H1 (cell line): ENCODE data around the gene TYK2. TPM values are rescaled to one million over a fixed set of nuclear protein-coding genes. Genes with fewer than 3 reads are reported as not detected.

ENCODE experiments used
- CHD2 ChIP-seq: IDR thresholded peaks from 2 replicates; pipeline ENCODE4 v1.6.1; 2012; ENCODE audit warnings: low read length, improper control_type of control experiment
- GTF2F1 ChIP-seq: IDR thresholded peaks from 2 replicates; pipeline ENCODE4 v1.6.1; 2012; ENCODE audit warnings: low read depth, low read length, improper control_type of control experiment, borderline replicate concordance
- HDAC2 ChIP-seq, 2 experiments: fragments of 300-600 bp in 1 of 2; sonication (generic) in 1 of 2; IDR thresholded peaks; 2 replicates each; pipeline ENCODE4 v1.6.1; 2011 to 2012; ENCODE audit warnings: low read depth in 2 of 2, low read length in 2 of 2, mild to moderate bottlenecking in 2 of 2, moderate library complexity in 2 of 2, borderline replicate concordance in 1 of 2, inconsistent platforms in 1 of 2
- KDM4A ChIP-seq: IDR thresholded peaks from one replicate; pipeline ENCODE4 v1.7.1; 2012; ENCODE audit warnings: low read depth, mild to moderate bottlenecking, moderate library complexity, low read length, inconsistent platforms; ENCODE audit not compliant: severe bottlenecking
- KDM5A ChIP-seq: fragments of 200-600 bp; IDR thresholded peaks from 2 replicates; pipeline ENCODE4 v1.7.1; 2012; ENCODE audit warnings: mild to moderate bottlenecking, low read length, inconsistent platforms, mixed read lengths
- NANOG ChIP-seq: IDR thresholded peaks from 2 replicates; pipeline ENCODE4 v1.6.1; 2011; ENCODE audit warnings: low read length, low read depth, mild to moderate bottlenecking, inconsistent platforms; ENCODE audit not compliant: insufficient read depth, poor library complexity, severe bottlenecking
- PHF8 ChIP-seq: fragments of 200-600 bp; sonication (generic); conservative IDR thresholded peaks from 2 replicates; pipeline ENCODE4 v1.7.1; 2012; ENCODE audit warnings: low read depth, mild to moderate bottlenecking, inconsistent platforms, low read length, moderate library complexity
- POU5F1 ChIP-seq: IDR thresholded peaks from 2 replicates; pipeline ENCODE4 v1.6.1; 2011; ENCODE audit warnings: low read depth, mild to moderate bottlenecking, low read length, moderate library complexity
- RXRA ChIP-seq: IDR thresholded peaks from 2 replicates; pipeline ENCODE4 v1.6.1; 2011; ENCODE audit warnings: low read depth, mild to moderate bottlenecking, low read length, moderate library complexity; ENCODE audit not compliant: insufficient read depth
- SIN3A ChIP-seq, 2 experiments: IDR thresholded peaks in 1 of 2; conservative IDR thresholded peaks in 1 of 2; 2 replicates each; pipeline ENCODE4 v1.6.1; 2011 to 2012; ENCODE audit warnings: low read length in 2 of 2, improper control_type of control experiment in 1 of 2, low read depth in 1 of 2, mild to moderate bottlenecking in 1 of 2
- SP1 ChIP-seq: IDR thresholded peaks from 2 replicates; pipeline ENCODE4 v1.6.1; 2011; ENCODE audit warnings: low read depth, low read length
- SP2 ChIP-seq: IDR thresholded peaks from 2 replicates; pipeline ENCODE4 v1.6.1; 2012; ENCODE audit warnings: mild to moderate bottlenecking, low read length, inconsistent platforms
- polyA plus RNA-seq, 7 experiments: library from polyadenylated mRNA; depleted of rRNA in 3 of 7; stranded (reverse) in 5 of 7; unstranded in 2 of 7; fragments of >200 nt in 5 of 7; fragments of 200-250 nt in 2 of 7; gene quantifications; 1 replicate in 5 of 7; 2 replicates in 1 of 7; 4 replicates in 1 of 7; pipeline versions ENCODE4 v1.2.1 to v1.2.3, GENCODE V29; 2011 to 2013; ENCODE audit warnings: missing spikeins in 2 of 7, mixed read lengths in 2 of 7
- total RNA-seq: library from RNA; stranded (reverse); fragmentation: NEBNext Ultra II Directional; extraction: Animal tissue kit (Norgen Biotek cat#: 25700); gene quantifications from 2 replicates; pipeline ENCODE4 v1.2.1, GENCODE V29; 2021
- TF ChIP-seq, protein P1 (sequence below): IDR thresholded peaks from 2 replicates; pipeline ENCODE4 v1.6.1; 2011; ENCODE audit warnings: low read depth, mild to moderate bottlenecking, low read length; ENCODE audit not compliant: insufficient read depth
- TF ChIP-seq, protein P2 (sequence below), 3 experiments: IDR thresholded peaks; 1 replicate in 2 of 3; 2 replicates in 1 of 3; pipeline versions ENCODE4 v1.5.1 to v1.6.1; 2011; ENCODE audit warnings: low read length in 3 of 3, mild to moderate bottlenecking in 3 of 3, inconsistent platforms in 2 of 3, low read depth in 1 of 3, moderate library complexity in 1 of 3; ENCODE audit not compliant: insufficient read depth in 1 of 3; ENCODE audit errors: control extremely low read depth in 1 of 3

Gene TYK2
- total and polyA plus RNA-seq, 2 of the 8 experiments (the other 6 are each of a cell fraction or from before 2014, with no cell fraction given): 32.1 to 40.8 TPM

DNA sequence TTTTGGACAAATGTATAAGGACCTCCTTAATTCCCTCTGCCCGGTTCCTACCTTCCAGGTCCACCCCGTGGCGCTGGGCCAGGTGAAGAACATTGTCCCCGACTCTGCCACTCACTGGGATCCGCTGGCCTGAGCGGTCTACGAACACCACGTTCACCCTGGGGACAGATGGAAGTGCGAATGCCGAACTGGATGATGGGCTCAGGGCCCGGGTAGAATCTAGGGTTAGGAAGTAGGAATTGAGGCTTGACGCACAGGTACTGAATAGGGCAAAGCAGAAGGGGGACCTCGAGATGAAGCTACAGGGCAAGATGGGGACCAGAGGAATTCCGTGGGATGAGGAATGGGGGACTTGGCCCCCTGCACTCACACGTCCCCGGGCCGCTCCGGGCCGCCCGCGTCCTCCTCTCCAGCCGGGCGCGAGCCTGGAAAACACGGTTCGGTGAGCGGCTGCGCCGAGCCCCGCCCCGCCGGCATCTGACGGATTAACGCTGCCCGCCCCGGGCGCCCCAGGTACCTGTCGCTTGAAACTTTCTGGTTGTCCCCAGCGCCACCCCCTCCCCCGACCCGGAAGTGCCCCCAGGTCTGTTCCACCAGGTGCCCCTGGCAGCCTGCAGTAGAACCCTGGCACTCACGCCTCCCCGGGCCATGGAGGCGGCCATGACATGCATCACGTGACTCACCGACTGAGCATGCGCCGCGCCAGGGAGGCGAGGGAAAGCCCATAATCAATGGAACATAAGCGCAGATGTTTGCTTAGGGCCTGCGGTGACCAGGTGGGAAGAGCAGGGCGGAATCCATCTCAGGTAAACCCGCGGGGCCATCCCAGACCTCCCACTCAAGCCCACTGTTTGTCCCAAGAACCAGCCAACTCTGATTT lies 64.8 kb downstream of the TYK2 start, which contains the start of gene FDX2 (continued):
- peak in 1 of 2 experiments; percentile 84; a peak in 1 of 4 replicates for TF ChIP-seq HDAC2 (IDR thresholded peaks at IDR 0.05; ENCODE audit: borderline replicate concordance in 1 of 2, low read depth in 2 of 2, low read length in 2 of 2)
- peak; percentile 74 for TF ChIP-seq KDM4A
- no peak for TF ChIP-seq NANOG
- TF ChIP-seq KDM5A: peak; percentile 89
- TF ChIP-seq, protein P1, sequence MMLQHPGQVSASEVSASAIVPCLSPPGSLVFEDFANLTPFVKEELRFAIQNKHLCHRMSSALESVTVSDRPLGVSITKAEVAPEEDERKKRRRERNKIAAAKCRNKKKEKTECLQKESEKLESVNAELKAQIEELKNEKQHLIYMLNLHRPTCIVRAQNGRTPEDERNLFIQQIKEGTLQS: peak; percentile 91
- no peak for TF ChIP-seq SP2
- TF ChIP-seq, protein P2, sequence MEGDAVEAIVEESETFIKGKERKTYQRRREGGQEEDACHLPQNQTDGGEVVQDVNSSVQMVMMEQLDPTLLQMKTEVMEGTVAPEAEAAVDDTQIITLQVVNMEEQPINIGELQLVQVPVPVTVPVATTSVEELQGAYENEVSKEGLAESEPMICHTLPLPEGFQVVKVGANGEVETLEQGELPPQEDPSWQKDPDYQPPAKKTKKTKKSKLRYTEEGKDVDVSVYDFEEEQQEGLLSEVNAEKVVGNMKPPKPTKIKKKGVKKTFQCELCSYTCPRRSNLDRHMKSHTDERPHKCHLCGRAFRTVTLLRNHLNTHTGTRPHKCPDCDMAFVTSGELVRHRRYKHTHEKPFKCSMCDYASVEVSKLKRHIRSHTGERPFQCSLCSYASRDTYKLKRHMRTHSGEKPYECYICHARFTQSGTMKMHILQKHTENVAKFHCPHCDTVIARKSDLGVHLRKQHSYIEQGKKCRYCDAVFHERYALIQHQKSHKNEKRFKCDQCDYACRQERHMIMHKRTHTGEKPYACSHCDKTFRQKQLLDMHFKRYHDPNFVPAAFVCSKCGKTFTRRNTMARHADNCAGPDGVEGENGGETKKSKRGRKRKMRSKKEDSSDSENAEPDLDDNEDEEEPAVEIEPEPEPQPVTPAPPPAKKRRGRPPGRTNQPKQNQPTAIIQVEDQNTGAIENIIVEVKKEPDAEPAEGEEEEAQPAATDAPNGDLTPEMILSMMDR (IDR thresholded peaks at IDR 0.05; ENCODE audit: control extremely low read depth in 1 of 3, insufficient read depth in 1 of 3, low read depth in 1 of 3, low read length in 3 of 3): no peak
- TF ChIP-seq POU5F1: no peak
- TF ChIP-seq PHF8: peak; percentile 65; the same call in 1 of the 2 replicates
- TF ChIP-seq RXRA: no peak
- TF ChIP-seq CHD2: no peak
- peak; percentile 78 to 84; a peak in 1 of 4 replicates for TF ChIP-seq SIN3A (conservative IDR thresholded peaks at IDR 0.05 in 1 of 2, IDR thresholded peaks at IDR 0.05 in 1 of 2; ENCODE audit: low read depth in 1 of 2, low read length in 2 of 2)
- peak; percentile 82; the same call in 1 of the 2 replicates for TF ChIP-seq GTF2F1
- TF ChIP-seq SP1: no peak
